ENCODE results near the gene PGLYRP2.

Gene PGLYRP2

GRCh38 chr19:15441317-15441716 lies 38.0 kb downstream of the PGLYRP2 start:
- TF ChIP-seq EZH2 (optimal IDR thresholded peaks at IDR 0.05; ENCODE audit: low read depth, low read length) = no peak
- no peak for TF ChIP-seq EZH2phosphoT487 (IDR thresholded peaks at IDR 0.05; ENCODE audit: low read length)
- TF ChIP-seq, protein P1, sequence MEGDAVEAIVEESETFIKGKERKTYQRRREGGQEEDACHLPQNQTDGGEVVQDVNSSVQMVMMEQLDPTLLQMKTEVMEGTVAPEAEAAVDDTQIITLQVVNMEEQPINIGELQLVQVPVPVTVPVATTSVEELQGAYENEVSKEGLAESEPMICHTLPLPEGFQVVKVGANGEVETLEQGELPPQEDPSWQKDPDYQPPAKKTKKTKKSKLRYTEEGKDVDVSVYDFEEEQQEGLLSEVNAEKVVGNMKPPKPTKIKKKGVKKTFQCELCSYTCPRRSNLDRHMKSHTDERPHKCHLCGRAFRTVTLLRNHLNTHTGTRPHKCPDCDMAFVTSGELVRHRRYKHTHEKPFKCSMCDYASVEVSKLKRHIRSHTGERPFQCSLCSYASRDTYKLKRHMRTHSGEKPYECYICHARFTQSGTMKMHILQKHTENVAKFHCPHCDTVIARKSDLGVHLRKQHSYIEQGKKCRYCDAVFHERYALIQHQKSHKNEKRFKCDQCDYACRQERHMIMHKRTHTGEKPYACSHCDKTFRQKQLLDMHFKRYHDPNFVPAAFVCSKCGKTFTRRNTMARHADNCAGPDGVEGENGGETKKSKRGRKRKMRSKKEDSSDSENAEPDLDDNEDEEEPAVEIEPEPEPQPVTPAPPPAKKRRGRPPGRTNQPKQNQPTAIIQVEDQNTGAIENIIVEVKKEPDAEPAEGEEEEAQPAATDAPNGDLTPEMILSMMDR (IDR thresholded peaks at IDR 0.05; ENCODE audit: low read length) = no peak
- Histone ChIP-seq H2AFZ (ENCODE audit: low read length) (no peak overlapping the region), H3K4me3 (ENCODE audit: low read length) (no peak overlapping the region), H4K20me1 (ENCODE audit: insufficient read depth, low read length) (no peaks in the 10 kb centered on the region), H3F3A (ENCODE audit: insufficient read depth, low read length) (no peaks in the 10 kb centered on the region), H3K36me3 (replicated peaks; ENCODE audit: insufficient read depth, low read length) (no peaks in the 10 kb centered on the region), H3K4me1 (ENCODE audit: low read length) (no peaks in the 10 kb centered on the region), H3K4me2 (ENCODE audit: low read depth, low read length) (no peak overlapping the region), H3K27ac (ENCODE audit: low read length) (no peak overlapping the region), H3K9me3 (replicated peaks; ENCODE audit: insufficient read depth, low read length) (no peaks in the 10 kb centered on the region), H3K27me3 (replicated peaks; ENCODE audit: insufficient read depth, low read length) (peaks cover 21% of the 10 kb centered on the region), H3K9ac (ENCODE audit: low read length) (no peak overlapping the region), H3K9me2 (replicated peaks; ENCODE audit: insufficient read depth, low read length) (no peaks in the 10 kb centered on the region), H3K79me2 (ENCODE audit: low read length) (no peaks in the 10 kb centered on the region)
- no peak for DNase-seq

DNA sequence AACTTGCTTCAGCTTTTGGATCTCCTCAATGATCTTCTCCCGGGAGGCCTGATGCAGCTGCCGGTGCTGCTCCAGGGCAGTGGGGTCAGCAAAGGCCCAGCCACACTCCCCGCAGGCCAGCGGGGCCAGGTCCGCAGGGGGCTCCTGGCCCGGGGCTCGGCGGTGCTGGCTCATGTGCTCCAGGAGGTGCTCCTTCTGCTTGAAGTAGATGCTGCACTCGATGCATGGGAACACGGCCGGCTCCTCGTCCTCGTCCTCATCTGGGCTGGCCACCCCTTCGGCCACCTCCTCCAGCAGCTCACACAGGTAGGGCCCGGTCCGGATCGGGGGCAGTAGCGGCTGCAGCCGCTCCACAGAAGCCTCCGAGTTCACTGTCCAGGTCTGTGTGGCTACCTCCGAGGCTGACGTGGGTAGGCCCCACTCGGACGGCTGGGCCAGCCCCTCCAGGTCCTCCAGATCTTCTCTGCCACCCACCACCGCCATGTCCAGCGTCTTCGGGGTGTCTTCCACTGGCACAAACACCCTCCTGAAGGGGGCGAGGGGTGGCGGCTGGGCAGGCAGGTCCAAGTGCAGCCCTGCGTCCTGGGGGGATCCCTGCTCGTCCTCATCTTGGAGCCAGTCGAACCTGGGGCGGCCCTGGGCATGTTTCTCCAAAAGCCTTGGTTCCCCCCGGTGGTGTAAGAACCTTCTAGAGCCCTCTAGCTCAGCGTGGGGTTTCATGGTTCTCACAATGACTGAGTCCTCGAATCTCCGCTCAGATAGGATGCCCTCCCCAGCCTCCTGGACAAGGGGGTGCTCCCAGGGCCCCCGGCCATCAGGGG lies 39.3 kb downstream of the PGLYRP2 start:
- no peak for DNase-seq
- H3K4me2 ChIP-seq (ENCODE audit: low read depth, low read length) = no peak overlapping the region
- peaks cover 21% of the 10 kb centered on the region for H3K27me3 ChIP-seq (replicated peaks; ENCODE audit: insufficient read depth, low read length)
- no peak overlapping the region for H3K4me3 ChIP-seq (ENCODE audit: low read length)
- no peaks in the 10 kb centered on the region for H4K20me1 ChIP-seq (ENCODE audit: insufficient read depth, low read length)
- H3K27ac ChIP-seq (ENCODE audit: low read length) = no peak overlapping the region
- TF ChIP-seq, protein P1 (IDR thresholded peaks at IDR 0.05; ENCODE audit: low read length) = no peak
- TF ChIP-seq EZH2 (optimal IDR thresholded peaks at IDR 0.05; ENCODE audit: low read depth, low read length) (no peak), EZH2phosphoT487 (IDR thresholded peaks at IDR 0.05; ENCODE audit: low read length) (no peak)
- H2AFZ ChIP-seq (ENCODE audit: low read length) = no peak overlapping the region
- H3K9me3 ChIP-seq (replicated peaks; ENCODE audit: insufficient read depth, low read length) = no peaks in the 10 kb centered on the region
- H3K9ac ChIP-seq (ENCODE audit: low read length) = no peak overlapping the region
- no peaks in the 10 kb centered on the region for H3K9me2 ChIP-seq (replicated peaks; ENCODE audit: insufficient read depth, low read length)
- H3K79me2 ChIP-seq (ENCODE audit: low read length) = no peaks in the 10 kb centered on the region
- no peaks in the 10 kb centered on the region for H3K4me1 ChIP-seq (ENCODE audit: low read length)
- no peaks in the 10 kb centered on the region for H3F3A ChIP-seq (ENCODE audit: insufficient read depth, low read length)
- no peaks in the 10 kb centered on the region for H3K36me3 ChIP-seq (replicated peaks; ENCODE audit: insufficient read depth, low read length)

- Histone ChIP-seq H3K79me2 (ENCODE audit: low read length) (no peaks in the 10 kb centered on the region), H3K36me3 (replicated peaks; ENCODE audit: insufficient read depth, low read length) (no peaks in the 10 kb centered on the region), H3K27ac (ENCODE audit: low read length) (no peak overlapping the region), H2AFZ (ENCODE audit: low read length) (no peak overlapping the region), H3K4me1 (ENCODE audit: low read length) (no peaks in the 10 kb centered on the region), H3K4me2 (ENCODE audit: low read depth, low read length) (no peak overlapping the region), H3K4me3 (ENCODE audit: low read length) (no peak overlapping the region), H3K9ac (ENCODE audit: low read length) (no peak overlapping the region), H3K9me2 (replicated peaks; ENCODE audit: insufficient read depth, low read length) (no peaks in the 10 kb centered on the region), H4K20me1 (ENCODE audit: insufficient read depth, low read length) (no peaks in the 10 kb centered on the region), H3F3A (ENCODE audit: insufficient read depth, low read length) (no peaks in the 10 kb centered on the region), H3K9me3 (replicated peaks; ENCODE audit: insufficient read depth, low read length) (no peaks in the 10 kb centered on the region), H3K27me3 (replicated peaks; ENCODE audit: insufficient read depth, low read length) (peaks cover 21% of the 10 kb centered on the region)
- TF ChIP-seq EZH2 (optimal IDR thresholded peaks at IDR 0.05; ENCODE audit: low read depth, low read length) (no peak), EZH2phosphoT487 (IDR thresholded peaks at IDR 0.05; ENCODE audit: low read length) (no peak)
- TF ChIP-seq, protein P1 (IDR thresholded peaks at IDR 0.05; ENCODE audit: low read length) = no peak
- no peak for DNase-seq
These were observed 40.1 kb downstream of the PGLYRP2 start for GRCh38 chr19:15439078-15439799.

Measured in MM.1S (cell line).